Endothelial cell (in vitro differentiated cells): ENCODE results near the gene INTS12. TPM values are rescaled to one million over a fixed set of nuclear protein-coding genes. Genes with fewer than 3 reads are reported as not detected.

Experiments
- DNase-seq: peaks from one replicate; pipeline ENCODE4 v3.0.0; 2021; ENCODE audit warnings: low spot score
- H3K27ac Mint-ChIP-seq: one replicate; pipeline ENCODE4 v1.8.0; 2021; ENCODE audit warnings: mixed read lengths, inconsistent platforms; ENCODE audit not compliant: unreplicated experiment
- H3K27me3 Mint-ChIP-seq: one replicate; pipeline ENCODE4 v1.8.0; 2021; ENCODE audit warnings: mild to moderate bottlenecking, moderate library complexity, mixed read lengths, inconsistent platforms; ENCODE audit not compliant: unreplicated experiment
- H3K36me3 Mint-ChIP-seq: one replicate; pipeline ENCODE4 v1.8.0; 2021; ENCODE audit warnings: mild to moderate bottlenecking, low read depth, mixed read lengths, inconsistent platforms; ENCODE audit not compliant: unreplicated experiment
- H3K4me1 Mint-ChIP-seq: one replicate; pipeline ENCODE4 v1.8.0; 2021; ENCODE audit warnings: mild to moderate bottlenecking, mixed read lengths, inconsistent platforms; ENCODE audit not compliant: unreplicated experiment
- H3K4me3 Mint-ChIP-seq: one replicate; pipeline ENCODE4 v1.8.0; 2021; ENCODE audit warnings: mild to moderate bottlenecking, mixed read lengths, inconsistent platforms; ENCODE audit not compliant: unreplicated experiment
- H3K9me3 Mint-ChIP-seq: one replicate; pipeline ENCODE4 v1.8.0; 2021; ENCODE audit warnings: mixed read lengths, inconsistent platforms; ENCODE audit not compliant: unreplicated experiment
- CTCF ChIP-seq: fragments of 200-600 bp; sonication (generic); IDR thresholded peaks from one replicate; pipeline ENCODE4 v1.5.0; 2021; ENCODE audit warnings: antibody characterized with exemption; ENCODE audit not compliant: unreplicated experiment
- total RNA-seq: library from RNA; stranded (reverse); fragmentation: NEBNext Ultra II Directional; extraction: Animal tissue kit (Norgen Biotek cat#: 25700); gene quantifications from one replicate; pipeline ENCODE4 v1.2.1, GENCODE V29; 2021; ENCODE audit not compliant: unreplicated experiment

INTS12 gene
- total RNA-seq, 1 donor from 2014 or later, result 16.0 TPM

GRCh38 chr4:105633241-105633640 is 75.2 kb downstream of the INTS12 start:
- no peak overlapping the region for H3K27ac Mint-ChIP-seq
- no peak for TF ChIP-seq CTCF
- H3K4me1 Mint-ChIP-seq, result peaks cover 10% of the 10 kb centered on the region

More at GRCh38 chr4:105633241-105633640, 75.2 kb downstream of the INTS12 start:
- no peaks in the 10 kb centered on the region for H3K27me3 Mint-ChIP-seq
- no peaks in the 10 kb centered on the region for H3K9me3 Mint-ChIP-seq
- no peaks in the 10 kb centered on the region for H3K36me3 Mint-ChIP-seq
- H3K4me3 Mint-ChIP-seq, result no peak overlapping the region
- DNase-seq, result no peak

Other genes starting within 250 kb of the INTS12 start
- 45.5 TPM for gene PPA2, start 234.6 kb downstream of the INTS12 start, total RNA-seq
- gene ARHGEF38, start 156.1 kb downstream of the INTS12 start, total RNA-seq, result not detected
- 14.0 TPM for gene GSTCD, start 95 bp upstream of the INTS12 start, total RNA-seq
- not detected for gene NPNT, start 186.8 kb upstream of the INTS12 start, total RNA-seq